GM12801 (cell line): Measurements from ENCODE around the gene OR6Q1.

ENCODE experiments used
- CTCF ChIP-seq: IDR thresholded peaks from one replicate; pipeline ENCODE4 v1.5.1; 2011; ENCODE audit warnings: control low read depth; ENCODE audit not compliant: insufficient read length; ENCODE audit errors: extremely low read depth

Gene OR6Q1

GRCh38 chr11:58039589-58039988, 8.8 kb downstream of the OR6Q1 start:
- TF ChIP-seq CTCF, result no peak

DNA sequence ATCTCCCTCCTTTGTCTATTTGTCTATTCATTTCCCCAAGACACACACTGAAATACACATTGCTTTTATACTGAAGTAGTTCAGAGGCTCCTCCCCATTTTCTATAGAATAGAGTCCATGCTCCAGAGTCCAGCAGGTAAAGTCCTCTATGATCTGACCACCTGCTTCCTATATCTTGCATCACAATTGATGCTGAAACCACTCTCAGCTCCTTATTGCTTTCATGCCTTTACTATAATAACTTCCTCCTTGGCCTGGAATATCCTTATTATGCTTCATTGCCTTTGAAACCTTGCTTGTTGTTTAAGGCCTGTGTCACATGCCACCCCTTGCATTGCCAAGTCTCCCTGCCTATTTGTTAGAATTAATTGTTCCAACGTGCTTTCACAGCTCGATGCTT, 12.6 kb downstream of the OR6Q1 start:
- no peak for TF ChIP-seq CTCF

DNA sequence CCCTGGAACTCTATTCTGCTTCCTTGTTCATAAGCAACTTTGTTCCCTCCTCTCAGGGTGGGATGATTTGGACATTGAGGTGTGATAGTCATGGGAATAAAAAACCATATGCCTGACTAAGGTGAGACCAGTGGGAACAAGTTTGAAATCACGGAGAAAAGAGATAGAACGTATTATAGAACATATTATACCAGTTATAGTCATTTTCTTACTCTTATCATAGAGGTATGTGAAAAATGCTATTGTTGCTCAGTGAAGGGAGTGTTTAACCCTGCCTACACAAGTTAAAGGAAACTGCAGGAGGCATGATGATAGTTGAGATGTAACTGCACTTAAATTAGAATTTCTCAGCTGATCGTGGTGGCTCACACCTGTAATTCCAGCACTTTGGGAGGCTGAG, 15.5 kb downstream of the OR6Q1 start:
- no peak for TF ChIP-seq CTCF

- no peak for TF ChIP-seq CTCF
These were observed 17.1 kb downstream of the OR6Q1 start for GRCh38 chr11:58047818-58048217.

GRCh38 chr11:58055806-58056401, 25.2 kb downstream of the OR6Q1 start:
- TF ChIP-seq CTCF, result no peak

DNA sequence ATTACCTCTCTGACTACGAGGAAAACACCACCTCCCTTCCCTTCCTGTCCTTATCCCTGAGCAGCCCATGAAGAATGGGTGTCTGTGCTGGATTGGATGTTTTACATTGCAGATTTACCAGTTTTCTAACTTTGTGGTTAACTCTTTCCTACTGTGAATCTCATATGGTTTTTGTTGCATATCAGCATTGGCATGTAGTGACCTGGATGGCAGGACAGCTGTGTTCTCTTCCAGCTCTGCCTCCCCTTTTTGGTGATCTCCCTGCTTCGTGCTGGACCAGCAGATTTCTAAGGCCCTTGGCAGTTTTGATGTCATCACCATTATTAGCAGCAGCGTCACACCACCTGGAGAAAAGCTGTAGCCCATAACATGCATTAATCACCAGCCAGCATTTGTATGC, 26.7 kb downstream of the OR6Q1 start:
- TF ChIP-seq CTCF, result no peak

GRCh38 chr11:58058276-58059006, 27.7 kb downstream of the OR6Q1 start:
- TF ChIP-seq CTCF, result no peak
